Mucosa of gallbladder (tissue), 1 donor: ENCODE results near the gene GRHL1. TPM values are rescaled to one million over a fixed set of nuclear protein-coding genes. Genes with fewer than 3 reads are reported as not detected.

Source experiments
- DNase-seq: peaks from one replicate; pipeline ENCODE4 v3.0.0-alpha.2; 2020; ENCODE audit warnings: low spot score
- total RNA-seq: library from RNA; stranded (reverse); gene quantifications from one replicate; pipeline ENCODE4 v1.2.1, GENCODE V29; 2021
- donor health status: DM: no; HTN: no; CAD: no.

The GRHL1 gene
- total RNA-seq, 1 donor from 2014 or later = 7.2 TPM

- DNase-seq = no peak
Observed at GRCh38 chr2:9948721-9949120, 2.8 kb upstream of the GRHL1 start.

DNA sequence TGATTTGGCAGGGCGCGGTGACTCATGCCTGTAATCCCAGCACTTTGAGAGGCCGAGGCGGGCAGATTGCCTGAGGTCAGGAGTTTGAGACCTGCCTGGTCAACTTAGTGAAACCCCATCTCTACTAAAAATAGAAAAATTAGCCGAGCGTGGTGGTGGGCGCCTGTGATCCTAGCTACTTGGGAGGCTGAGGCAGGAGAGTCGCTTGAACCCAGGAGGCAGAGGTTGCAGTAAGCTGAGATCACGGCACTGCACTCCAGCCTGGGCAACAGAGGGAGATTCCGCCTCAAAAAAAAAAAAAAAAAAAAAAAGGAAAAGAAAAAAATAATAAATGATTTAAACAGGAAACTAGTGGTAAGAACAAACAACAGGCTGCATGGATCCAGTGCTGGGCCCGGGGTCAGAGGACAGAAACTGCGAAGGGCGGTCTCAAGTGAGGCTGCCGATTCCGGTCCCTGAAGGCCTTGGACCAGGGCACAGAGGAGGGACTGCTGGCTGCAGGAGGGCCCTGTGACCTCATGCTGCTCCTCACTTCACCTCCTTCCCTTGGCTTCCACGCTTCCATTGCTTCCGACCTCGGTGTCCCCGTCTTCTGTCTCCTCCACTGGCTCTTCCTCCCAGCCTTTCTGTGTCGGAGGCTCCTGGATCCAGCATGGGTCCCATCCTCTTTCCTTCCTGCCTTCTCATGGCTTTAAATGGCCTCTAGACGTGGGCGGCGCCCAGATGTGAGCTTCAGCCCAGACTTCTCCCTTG is 2.1 kb upstream of the GRHL1 start:
- DNase-seq = no peak

DNA sequence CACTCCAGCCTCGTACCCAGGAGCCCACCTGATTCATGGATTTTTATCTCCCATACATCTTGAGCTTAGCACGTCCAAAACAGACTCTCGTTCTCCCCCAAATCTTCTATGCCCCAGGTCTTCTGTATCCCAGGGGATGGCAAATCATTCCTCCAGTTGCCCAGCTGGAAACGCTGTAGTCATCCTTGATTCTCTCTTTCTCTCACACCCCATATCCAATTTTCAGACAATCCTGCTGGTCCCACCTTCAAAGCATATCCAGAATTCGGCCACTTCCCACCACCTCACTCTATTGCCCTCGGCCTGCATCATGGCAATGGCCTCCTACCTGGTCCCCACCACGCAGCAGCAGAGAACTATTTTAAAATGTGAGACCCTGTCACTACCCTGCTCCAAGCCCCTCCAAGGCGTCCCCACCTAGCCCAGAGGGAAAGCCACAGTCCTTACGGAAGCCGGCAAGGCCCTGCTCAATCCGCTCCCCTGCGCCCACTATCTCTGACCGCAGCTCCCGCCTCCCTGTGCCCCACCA is 1.4 kb upstream of the GRHL1 start:
- DNase-seq = no peak

DNA sequence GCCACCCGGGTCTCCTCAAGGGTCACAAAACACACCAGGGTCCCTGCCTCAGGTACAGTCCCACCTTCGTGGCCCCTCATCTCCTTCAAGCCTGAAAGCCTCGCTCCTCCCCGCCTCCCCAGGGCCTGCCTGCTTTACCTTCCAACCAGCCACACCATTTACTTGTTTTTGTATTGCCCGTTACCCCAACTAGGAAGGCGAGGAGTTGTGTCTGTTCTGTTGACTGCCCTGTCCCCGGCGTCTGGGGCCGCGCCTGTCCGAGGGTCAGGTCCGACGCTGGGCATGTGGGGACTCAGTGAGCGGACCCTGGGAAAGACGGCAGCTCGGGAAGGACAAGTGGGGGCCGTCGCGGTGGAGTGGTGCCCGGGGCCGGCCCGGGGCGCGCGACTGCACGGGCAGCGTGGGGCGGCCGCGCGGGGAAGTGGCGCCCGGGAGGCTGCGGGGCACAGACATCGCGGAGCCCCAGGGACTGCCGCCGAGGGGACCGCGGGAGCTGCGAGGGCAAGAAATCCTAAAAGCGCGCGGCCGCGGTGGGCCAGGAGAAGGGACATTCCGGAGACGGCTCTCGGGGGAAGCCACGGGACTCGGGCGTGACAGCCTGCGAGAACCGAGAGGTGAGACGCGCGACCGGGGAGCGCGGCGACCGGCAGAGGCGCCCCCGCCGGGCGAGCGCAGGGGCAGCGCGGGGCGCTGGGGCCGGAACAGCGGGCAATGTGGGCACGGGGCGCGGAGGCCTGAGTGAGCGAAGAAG is 797 bp upstream of the GRHL1 start:
- DNase-seq = peak; percentile 22

DNA sequence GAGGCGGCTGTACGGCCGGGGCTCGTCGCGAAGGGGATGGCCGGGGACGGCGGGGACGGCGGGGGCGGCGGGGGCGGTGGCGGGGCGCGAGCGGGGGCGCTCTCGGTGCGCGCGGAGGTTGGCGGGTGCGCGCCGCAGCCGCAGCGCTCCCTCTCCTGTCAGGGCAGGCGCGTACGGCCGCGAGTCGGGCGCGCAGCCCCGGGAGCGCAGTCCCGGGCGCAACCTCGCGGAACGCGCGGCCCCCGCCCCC is 296 bp upstream of the GRHL1 start:
- DNase-seq = no peak

GRCh38 chr2:9952286-9952737 is 819 bp downstream of the GRHL1 start:
- DNase-seq = no peak

DNA sequence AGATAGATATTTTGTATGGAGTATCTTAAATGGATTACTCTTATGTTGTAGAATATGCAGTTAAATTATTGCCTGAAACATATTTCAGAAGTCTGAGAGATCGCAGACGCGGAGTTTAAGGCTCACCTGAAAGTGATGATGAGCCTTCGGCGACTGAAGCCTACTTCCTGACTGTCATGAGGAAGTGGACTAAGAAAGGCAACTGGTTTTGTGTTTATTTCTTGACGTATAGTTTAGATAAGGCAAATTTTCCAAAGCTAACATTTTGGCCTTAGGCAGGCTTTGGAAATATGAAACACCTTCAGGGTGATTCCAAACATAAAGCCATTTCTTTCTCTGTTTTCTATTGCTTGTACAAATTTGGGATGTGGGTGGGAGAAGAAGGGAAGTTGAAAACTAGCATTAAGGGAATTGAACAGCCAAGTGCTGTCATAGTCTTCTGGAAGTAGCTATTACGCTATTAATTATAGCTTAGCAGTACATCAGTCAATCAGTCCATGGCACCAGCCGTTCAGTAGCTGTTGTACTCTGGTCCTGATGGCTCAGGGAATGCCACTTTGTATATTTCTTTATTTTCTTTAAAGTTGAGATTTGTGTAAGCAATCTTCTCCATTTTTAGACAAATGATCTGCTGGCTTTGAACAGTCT is 1.5 kb downstream of the GRHL1 start:
- no peak for DNase-seq

- no peak for DNase-seq
Observed at GRCh38 chr2:9954136-9954535, 2.6 kb downstream of the GRHL1 start.

GRCh38 chr2:9958057-9958456 is 6.6 kb downstream of the GRHL1 start:
- DNase-seq = no peak

GRCh38 chr2:9959262-9959661 is 7.8 kb downstream of the GRHL1 start:
- DNase-seq = no peak

- DNase-seq = no peak
Observed at GRCh38 chr2:9961013-9961412, 9.5 kb downstream of the GRHL1 start.

DNA sequence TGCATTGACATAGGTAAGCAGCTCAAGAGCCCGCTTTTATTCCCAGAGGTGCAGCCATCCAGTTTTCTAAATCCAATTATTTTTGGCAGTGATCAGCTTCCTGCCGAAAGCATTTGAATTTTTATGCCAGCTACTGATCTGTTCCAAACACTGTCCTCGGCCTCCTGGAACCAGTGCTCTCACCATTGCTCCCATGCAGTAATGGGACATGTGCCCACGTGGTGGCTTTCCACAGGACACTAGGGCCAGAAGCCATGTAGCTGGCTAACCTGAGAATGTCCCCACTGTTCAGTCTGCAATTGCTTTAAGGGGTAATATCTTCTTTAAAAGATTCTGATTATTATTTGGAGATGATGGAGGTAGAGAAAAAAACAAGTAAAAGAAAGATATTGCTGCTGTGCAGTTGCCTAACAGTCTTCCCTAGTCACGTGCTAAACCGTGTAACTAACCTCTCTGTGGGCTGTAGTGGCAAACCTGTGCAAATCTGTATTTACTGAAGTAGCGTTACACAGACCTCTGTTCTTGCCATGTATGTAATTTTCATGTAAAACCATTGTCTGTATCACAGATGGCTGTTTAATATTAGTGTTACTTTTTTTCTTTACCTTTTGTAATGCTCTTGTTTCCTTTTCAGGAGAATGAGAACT is 13.0 kb downstream of the GRHL1 start:
- DNase-seq = no peak

DNA sequence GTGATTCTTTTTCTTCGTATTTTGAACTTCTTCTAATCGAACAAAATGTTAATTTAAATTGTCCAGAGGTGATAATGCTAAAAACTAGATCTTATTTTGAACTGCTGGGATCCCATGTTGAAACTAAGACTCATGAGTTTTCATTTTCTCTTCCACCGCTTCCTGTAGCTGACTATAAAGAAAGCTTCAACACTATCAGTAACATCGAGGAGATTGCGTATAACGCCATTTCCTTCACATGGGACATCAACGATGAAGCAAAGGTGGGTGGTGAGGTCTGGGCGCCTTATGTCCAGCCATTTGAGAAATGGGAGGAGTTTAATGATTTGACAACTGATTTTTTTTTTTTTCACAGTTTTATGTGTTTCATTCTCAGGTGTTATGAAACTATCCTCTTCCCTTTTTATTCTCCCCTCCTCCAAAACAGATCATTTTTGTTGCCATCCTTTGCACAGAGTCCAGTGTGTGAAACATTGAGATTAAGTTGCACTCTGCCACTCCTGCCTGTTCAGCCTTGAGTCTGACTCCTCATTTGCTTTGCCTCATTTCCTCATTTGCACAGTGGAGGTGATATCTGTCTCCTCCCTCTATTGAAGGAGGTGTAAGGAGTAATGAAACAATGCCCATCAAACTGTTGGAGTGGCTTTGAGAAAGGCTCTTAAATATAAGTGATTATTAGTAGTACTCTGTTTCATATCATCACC is 13.8 kb downstream of the GRHL1 start:
- no peak for DNase-seq

GRCh38 chr2:9966491-9967022 is 15.1 kb downstream of the GRHL1 start:
- no peak for DNase-seq

GRCh38 chr2:9967053-9967775 is 15.7 kb downstream of the GRHL1 start:
- DNase-seq = no peak

DNA sequence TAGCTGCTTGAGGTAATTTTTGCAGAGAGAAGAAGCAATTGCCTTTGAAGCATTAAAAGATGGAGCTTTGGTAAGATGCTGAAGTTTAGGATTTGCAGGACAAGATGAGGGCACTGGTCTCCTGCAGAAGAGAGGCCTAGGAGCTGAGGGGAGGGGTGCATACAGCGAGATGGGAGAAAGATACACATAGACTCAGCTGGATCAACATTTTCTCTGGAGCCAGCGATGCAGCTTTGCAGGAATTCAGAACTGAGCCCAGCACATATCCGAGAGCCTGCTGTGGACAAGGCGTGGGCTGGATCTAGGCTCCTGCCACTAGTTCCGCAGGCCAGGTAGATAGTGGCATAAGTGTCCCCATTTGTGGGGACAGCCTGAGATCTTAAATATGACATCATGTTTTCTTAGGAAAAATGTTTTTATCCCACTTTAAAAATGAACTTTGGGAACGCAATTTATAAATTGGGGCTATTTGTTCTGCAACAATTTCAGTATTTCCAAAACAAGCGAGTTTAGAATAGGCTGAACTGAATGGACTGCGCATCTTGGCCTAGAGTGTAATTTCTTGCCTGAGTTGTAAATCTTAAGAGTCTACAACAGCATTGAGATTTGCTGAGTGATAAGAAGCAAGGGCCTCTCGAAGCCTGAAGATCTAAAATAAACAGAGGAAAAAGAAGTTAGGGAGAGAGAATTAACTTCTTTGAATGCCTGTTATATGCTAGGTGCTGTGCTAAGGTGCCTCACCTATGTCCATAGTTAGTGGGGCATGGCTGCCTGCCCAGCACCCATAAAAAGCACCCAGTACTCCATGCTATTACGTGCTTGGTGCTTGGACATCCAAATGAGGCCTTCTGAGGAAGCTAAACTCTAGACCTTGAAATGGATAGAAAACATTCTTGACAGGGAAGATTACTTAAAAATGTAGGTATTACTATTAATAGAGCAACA is 17.3 kb downstream of the GRHL1 start:
- DNase-seq = no peak

- no peak for DNase-seq
Observed at GRCh38 chr2:9970200-9971044, 18.9 kb downstream of the GRHL1 start.

DNA sequence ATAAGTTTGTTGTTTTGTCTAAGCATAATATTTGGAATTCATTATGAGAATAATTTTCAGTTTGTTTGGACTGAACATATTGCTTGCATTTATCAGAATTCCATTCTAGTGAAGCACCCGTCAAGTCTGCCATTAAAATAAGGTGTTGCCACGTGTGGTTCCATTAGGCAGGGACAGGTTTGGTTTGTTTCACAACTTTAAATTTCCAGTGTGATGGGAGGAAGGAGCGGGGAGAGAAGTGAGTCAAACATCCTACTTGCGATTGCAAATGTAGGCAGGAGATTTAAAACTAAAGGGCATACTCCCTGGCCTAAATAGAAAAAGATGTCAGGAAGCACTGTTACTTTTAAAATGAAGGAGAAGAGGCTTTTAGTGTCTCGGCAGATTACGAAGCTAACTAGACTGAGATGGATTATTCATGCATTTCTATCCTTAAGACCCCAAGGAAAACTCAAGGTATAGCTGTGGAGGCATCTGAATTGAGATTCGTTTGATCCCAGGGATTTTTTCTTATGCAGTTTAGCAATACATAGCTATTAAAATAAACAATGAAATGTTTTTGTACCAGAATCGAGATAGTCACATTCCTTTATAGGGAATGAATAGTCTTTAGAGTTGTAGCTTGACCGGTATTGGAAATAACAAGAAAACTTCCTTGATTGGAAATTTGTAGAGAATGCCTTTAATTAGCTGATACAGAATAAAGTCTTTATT is 19.8 kb downstream of the GRHL1 start:
- no peak for DNase-seq
